ENCODE data around the gene USH1C.

The USH1C gene

DNA sequence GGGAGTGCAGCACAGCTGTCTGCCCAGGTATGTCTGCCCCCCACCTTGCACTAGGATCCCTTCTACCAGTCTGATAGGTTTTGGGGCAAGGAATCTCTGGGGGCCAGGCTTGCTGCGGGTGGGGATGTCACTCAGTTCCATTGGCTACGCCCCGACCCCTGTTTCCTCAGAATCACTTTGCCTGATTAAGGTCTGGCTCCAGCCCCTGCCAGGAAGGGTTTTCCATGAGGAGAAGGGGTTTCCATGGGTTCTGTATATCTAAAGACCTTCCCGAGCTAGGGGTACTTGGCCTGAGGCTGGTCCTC is 16.8 kb upstream of the USH1C start (continued):
- TF ChIP-seq ZSCAN16 (tag by site-specific recombination; IDR thresholded peaks at IDR 0.05) (no peak), ZNF341 (tag by site-specific recombination; IDR thresholded peaks at IDR 0.05; ENCODE audit: low read depth) (no peak)

DNA sequence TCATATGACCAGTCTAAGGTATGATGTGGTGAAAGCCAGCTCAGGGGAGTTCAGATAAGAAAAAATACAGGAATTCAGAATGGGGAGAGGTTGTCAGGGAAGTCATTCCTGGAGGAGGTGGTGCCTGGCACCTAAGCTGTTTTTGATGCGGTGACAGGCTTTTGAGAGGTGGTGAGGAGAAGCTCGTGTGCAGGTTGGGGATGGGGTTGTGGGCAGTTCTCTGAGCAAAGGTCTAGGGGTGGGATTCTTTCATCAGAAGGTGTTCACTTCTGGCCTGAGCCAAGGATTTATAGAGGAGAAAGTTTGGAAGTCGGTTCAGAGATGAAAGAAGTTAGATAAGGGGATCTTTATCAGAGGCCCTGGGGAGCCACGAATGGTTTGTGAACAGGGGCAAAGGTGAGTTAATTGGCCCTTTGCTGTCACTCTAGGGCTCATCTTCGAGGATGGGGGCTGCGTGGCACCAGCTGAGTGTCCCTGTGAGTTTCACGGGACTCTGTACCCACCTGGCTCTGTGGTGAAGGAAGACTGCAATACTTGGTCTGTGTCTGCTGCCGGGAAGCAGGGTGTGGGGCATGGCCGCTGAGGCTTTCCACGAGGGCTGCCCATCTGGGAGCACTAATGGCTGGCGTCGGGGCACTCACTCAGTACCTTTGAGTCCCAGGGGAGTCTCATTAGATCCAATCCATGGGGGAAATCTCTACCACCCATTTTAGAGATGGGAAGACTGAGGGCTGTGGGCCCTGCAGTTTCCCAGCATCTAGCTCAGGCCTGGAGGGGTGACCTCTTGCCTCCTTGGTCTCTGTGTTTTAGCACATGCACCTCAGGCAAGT is 16.3 kb upstream of the USH1C start:
- H3K9me3 ChIP-seq (ENCODE audit: control insufficient read depth, insufficient read depth, low read depth, low read length), result no peaks in the 10 kb centered on the region
- H3K27ac ChIP-seq (ENCODE audit: extremely low read depth, low read depth, low read length), result no peak overlapping the region
- no peak overlapping the region for H3K4me3 ChIP-seq (ENCODE audit: low read depth, low read length)
- POLR2A ChIA-PET, result no interaction called here
- CTCF ChIA-PET, result interaction anchor here (0.6 to 2.6 kb wide), 2 partner anchors 32 to 651 kb away, joined by 6 read pairs; no protein-coding TSS in a partner anchor
- no peak for TF ChIP-seq ZNF169 (tag by site-specific recombination; IDR thresholded peaks at IDR 0.05)
- no peak for TF ChIP-seq ZNF274 (IDR thresholded peaks at IDR 0.05; ENCODE audit: low read length)
- no peak for TF ChIP-seq ZNF274 (tag by site-specific recombination; IDR thresholded peaks at IDR 0.05; ENCODE audit: borderline replicate concordance)
- TF ChIP-seq ZNF501 (tag by site-specific recombination; IDR thresholded peaks at IDR 0.05), result no peak
- no peaks in the 10 kb centered on the region for H3K4me1 ChIP-seq (ENCODE audit: control insufficient read depth, insufficient read depth, low read length)
- H3K36me3 ChIP-seq (ENCODE audit: control insufficient read depth in 2 of 2, insufficient read depth in 1 of 2, low read length in 2 of 2), result no peaks in the 10 kb centered on the region

DNA sequence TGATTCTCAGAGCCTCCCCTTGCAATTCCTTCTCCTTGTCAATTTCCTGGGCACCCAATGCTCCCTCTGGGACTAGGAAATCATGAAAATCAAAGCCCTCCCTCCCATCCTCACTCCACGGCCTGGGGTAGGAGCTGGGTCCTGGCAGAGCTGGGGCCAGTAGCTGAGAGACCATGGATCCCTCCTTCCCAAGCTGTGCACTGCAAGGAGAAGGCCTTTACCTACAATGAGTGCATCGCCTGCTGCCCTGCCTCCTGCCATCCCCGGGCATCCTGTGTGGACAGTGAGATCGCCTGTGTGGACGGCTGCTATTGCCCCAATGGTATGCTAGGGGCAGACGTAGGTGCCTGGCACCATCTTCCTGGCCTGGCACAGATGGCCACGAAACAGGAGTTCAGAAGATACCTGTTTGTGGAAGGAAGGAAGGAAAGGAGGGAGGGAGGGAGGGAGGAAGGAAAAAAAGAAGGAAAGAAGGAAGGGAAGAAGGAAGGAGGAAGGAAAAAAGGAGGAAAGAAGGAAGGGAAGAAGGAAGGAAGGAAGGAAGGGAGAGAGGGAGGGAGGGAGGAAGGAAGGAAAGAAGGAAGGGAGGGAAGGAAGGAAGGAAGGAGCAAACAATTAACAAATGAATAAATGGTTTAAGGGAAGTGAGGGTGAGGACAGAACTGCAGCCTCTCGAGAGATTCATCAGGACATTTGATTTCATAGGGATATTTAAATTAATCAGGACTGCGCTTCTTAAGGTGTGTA is 15.3 kb upstream of the USH1C start:
- Histone ChIP-seq H3K4me3 (ENCODE audit: low read depth, low read length) (no peak overlapping the region), H3K4me1 (ENCODE audit: control insufficient read depth, insufficient read depth, low read length) (no peaks in the 10 kb centered on the region), H3K36me3 (ENCODE audit: control insufficient read depth in 2 of 2, insufficient read depth in 1 of 2, low read length in 2 of 2) (no peaks in the 10 kb centered on the region), H3K27ac (ENCODE audit: extremely low read depth, low read depth, low read length) (no peak overlapping the region), H3K9me3 (ENCODE audit: control insufficient read depth, insufficient read depth, low read depth, low read length) (no peaks in the 10 kb centered on the region)
- ChIA-PET CTCF (interaction anchor here (0.6 kb wide), 2 partner anchors 414 to 651 kb away, joined by 6 read pairs; no protein-coding TSS in a partner anchor), POLR2A (interaction anchor here (1.0 kb wide), 1 partner anchor 12 kb away, joined by 3 read pairs; the partner anchor contains the start of gene OTOG)
- no peak for TF ChIP-seq ZNF324 (tag by site-specific recombination; IDR thresholded peaks at IDR 0.05)
- peak; percentile 91 for TF ChIP-seq ZNF366 (tag by site-specific recombination; conservative IDR thresholded peaks at IDR 0.05)

DNA sequence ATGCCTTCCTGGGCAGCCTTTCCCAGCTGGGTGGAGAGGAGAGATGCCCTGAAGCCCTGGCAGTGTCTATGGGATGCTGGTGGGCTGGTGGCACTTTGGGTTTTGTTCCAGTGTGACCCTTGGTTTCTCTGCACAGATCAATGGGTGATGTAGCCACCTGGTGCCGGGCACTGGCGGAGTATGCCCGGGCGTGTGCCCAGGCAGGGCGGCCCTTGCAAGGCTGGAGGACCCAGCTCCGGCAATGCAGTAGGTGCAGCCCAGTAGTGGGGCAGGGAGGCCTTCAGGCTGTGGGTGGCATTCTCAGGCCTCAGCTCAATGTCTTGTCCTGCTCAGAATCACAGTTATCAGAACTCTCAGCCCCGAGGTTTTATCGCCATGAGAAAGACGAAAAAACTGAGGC is 14.7 kb upstream of the USH1C start:
- CTCF ChIA-PET, result interaction anchor here (0.6 kb wide), 1 partner anchor 414 kb away, joined by 6 read pairs; no protein-coding TSS in a partner anchor
- H3K9me3 ChIP-seq (ENCODE audit: control insufficient read depth, insufficient read depth, low read depth, low read length), result no peaks in the 10 kb centered on the region
- H3K4me1 ChIP-seq (ENCODE audit: control insufficient read depth, insufficient read depth, low read length), result no peaks in the 10 kb centered on the region
- POLR2A ChIA-PET, result interaction anchor here (1.0 kb wide), 1 partner anchor 12 kb away, joined by 3 read pairs; the partner anchor contains the start of gene OTOG
- H3K36me3 ChIP-seq (ENCODE audit: control insufficient read depth in 2 of 2, insufficient read depth in 1 of 2, low read length in 2 of 2), result no peaks in the 10 kb centered on the region
- H3K27ac ChIP-seq (ENCODE audit: extremely low read depth, low read depth, low read length), result no peak overlapping the region
- TF ChIP-seq ZNF558 (tag by site-specific recombination; IDR thresholded peaks at IDR 0.05), result no peak
- no peak overlapping the region for H3K4me3 ChIP-seq (ENCODE audit: low read depth, low read length)

DNA sequence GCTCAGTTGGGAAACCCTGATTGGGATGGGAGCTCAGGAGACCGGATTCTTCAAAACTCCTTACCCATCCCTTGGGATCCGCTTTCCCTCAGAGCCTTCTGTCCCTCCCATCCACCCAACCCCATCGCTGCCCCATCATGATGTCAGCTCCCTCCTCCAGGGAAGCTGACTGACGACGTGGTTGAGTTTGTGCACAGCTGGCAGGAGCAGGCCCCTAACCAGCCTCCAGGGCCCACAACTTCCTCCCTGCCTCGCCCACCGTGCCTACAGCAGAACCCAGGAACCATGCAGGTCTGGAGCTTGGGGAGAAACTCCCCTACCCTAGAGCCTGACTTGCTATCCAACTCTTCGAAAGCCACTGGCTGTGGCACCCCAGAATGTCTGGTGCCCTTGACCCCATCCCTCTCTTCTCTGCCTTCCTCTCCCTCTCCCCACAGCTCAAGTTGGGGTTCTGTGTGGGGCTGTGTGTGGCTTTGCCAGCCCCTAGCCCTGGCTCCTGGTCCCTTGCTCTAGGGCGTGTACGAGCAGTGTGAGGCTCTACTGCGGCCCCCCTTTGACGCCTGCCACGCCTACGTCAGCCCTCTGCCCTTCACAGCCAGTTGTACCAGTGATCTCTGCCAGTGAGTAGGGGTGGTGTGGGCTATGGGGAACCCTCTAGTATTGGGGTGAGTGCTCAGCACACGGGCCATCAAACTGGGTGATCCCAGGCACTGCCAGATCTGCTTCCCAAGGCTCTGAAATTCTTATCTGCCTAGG is 14.0 kb upstream of the USH1C start:
- Histone ChIP-seq H3K4me1 (ENCODE audit: control insufficient read depth, insufficient read depth, low read length) (no peaks in the 10 kb centered on the region), H3K4me3 (ENCODE audit: low read depth, low read length) (no peak overlapping the region), H3K9me3 (ENCODE audit: control insufficient read depth, insufficient read depth, low read depth, low read length) (no peaks in the 10 kb centered on the region), H3K36me3 (ENCODE audit: control insufficient read depth in 2 of 2, insufficient read depth in 1 of 2, low read length in 2 of 2) (no peaks in the 10 kb centered on the region), H3K27ac (ENCODE audit: extremely low read depth, low read depth, low read length) (no peak overlapping the region)
- POLR2A ChIA-PET, result no interaction called here
- CTCF ChIA-PET, result interaction anchor here (0.9 to 1.1 kb wide), 2 partner anchors 11 to 41 kb away, joined by 4 to 6 read pairs; partner anchors contain the start of gene OTOG
- TF ChIP-seq ZNF248 (tag by site-specific recombination; IDR thresholded peaks at IDR 0.05), result no peak
- TF ChIP-seq, protein P1, sequence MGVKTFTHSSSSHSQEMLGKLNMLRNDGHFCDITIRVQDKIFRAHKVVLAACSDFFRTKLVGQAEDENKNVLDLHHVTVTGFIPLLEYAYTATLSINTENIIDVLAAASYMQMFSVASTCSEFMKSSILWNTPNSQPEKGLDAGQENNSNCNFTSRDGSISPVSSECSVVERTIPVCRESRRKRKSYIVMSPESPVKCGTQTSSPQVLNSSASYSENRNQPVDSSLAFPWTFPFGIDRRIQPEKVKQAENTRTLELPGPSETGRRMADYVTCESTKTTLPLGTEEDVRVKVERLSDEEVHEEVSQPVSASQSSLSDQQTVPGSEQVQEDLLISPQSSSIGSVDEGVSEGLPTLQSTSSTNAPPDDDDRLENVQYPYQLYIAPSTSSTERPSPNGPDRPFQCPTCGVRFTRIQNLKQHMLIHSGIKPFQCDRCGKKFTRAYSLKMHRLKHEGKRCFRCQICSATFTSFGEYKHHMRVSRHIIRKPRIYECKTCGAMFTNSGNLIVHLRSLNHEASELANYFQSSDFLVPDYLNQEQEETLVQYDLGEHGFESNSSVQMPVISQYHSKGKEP (tag by site-specific recombination; IDR thresholded peaks at IDR 0.05), result no peak
- TF ChIP-seq KLF8 (tag by site-specific recombination; IDR thresholded peaks at IDR 0.05), result no peak
- TF ChIP-seq WT1 (tag by site-specific recombination; IDR thresholded peaks at IDR 0.05), result no peak
- no peak for TF ChIP-seq ZNF701 (tag by site-specific recombination; IDR thresholded peaks at IDR 0.05)
- TF ChIP-seq GFI1B (tag by site-specific recombination; IDR thresholded peaks at IDR 0.05), result no peak
